GM19025 (cell line): ENCODE measurements around the gene PSD.

Source experiments
- ATAC-seq: cut with Tn5 transposase; IDR thresholded peaks from one replicate; pipeline ENCODE4 v1.9.1; 2021; ENCODE audit warnings: mild to moderate bottlenecking, low read depth, moderate library complexity; ENCODE audit not compliant: unreplicated experiment

The PSD gene

DNA sequence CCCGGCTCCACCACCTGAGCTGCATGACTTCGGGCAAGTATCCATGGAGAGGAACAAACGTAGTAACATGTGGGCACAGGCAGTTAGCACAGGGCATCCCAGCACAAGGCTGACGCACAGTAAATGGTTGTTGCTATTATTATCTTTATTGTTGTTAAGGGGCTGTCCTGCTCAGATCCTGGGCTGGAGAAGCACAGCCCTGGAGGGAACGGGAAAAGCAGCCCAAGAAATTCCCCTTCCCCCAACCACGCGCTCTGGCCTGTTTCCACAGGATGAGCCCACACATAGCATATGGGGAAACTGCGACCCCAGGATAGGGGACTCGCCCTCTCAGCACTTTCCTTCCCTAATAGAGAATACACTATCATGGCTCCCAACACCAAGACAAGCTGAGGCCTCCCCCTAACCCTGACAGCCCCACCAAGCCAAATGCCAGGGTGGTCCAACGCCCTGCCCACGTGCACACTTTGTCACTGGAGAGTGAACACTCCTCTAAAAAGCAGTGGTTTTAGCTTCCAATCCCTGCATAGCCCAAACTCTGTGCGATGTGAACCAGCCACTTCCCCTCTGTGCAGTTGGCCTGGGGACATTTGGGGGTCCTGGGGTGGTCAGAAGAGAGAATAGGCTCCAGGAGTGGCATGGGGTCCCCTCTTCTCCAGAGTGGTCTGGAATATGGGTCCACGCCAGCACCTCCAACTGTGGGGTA is 11.0 kb downstream of the PSD start:
- ATAC-seq: no peak

GRCh38 chr10:102406815-102407214 is 11.8 kb downstream of the PSD start:
- no peak for ATAC-seq

DNA sequence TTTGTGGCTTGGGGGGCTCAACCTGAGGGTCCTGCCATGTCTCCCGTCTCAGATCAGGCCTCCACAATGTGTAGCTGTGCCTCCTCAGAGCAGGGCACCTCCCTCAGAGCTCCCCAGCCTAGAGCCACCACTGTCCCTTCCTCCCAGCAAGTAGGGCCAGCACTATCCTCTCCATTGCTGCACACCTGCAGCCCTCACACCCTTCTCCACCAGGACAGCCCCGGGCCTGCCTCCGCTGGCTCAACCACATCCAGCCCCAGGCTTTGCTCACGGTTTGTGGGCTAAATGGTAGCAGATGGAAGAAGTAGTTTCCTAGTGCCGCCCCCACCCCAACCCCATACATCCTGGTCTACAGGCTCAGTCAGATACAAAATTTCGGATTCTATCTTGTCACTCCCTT is 13.0 kb downstream of the PSD start:
- ATAC-seq: no peak

DNA sequence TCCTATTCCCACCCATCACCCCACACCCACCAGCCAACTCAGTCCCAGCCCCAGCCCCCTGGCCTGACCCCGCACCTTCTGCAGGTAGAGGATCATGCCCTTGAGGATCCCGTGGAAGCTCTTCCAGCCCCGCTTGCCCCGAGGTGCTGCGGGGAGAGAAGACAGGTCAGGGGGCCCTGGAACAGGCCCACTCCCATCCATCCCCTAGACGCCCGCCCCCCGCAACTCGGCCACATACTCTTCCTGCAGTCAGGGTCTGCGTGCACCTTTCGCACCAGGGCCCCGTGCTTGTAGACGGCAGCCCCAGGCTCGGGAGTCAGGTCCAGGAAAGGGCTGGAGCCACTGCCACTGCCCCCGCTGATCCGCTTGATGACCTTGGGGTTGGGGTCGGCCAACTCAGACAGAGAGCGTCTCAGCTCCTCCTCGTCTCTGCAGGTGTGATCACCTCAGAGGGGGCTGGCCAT is 13.4 kb downstream of the PSD start:
- no peak for ATAC-seq

DNA sequence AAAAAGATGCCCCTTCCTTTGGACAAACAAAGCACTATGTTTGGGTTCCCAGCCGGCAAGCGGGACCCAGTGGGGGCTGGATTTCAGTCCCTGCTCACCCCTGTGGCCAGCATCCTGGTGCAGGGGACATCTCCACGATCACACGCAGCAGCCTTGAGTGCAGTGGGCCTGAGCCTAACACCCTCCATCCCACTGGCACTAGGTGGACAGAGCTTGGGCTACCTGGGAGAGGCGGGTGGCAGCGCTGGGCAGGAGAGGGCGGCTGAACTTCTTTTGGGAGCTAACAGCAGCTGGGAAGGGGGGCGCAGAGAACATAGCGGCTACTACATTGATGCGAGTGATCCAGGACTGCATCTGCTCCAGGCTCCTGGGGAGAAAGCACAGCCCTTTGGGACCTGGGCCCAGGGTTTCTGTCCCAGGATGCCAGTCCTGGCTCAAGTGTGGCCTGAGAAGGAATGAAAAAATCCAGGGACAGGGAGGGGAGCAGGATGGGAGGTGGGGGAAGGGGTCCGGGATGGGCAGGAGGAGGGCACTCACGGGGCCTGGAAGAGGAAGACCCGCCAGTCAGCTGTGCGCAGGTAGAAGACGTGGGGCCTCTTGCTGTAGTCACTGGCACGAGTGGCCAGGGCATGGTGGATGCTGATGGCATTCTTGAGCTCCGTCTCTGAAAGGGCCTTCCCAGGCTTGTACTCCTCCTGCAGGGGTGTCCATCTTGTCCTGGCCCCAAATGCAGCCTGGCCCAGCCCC is 14.1 kb downstream of the PSD start:
- ATAC-seq: no peak

DNA sequence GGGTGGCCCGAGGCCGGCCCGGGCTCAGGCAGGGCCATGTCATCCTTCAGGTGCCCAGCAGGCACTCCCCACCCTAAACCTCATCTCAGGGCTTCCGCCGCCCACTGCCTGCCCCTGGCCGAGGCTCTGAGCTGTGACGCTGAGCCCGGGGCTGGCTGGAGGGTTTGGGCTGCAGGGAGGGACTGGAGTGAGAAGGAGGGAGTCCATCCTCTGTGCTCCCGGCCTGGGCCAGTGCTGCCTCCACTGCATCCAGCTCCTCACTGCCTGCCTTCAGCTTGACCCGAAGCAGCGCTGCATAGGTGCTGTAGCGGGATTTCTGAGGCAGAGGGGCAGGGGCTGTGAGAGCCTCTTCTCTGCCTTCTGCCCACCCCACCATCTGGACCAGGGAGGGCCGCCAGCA is 15.5 kb downstream of the PSD start:
- no peak for ATAC-seq

DNA sequence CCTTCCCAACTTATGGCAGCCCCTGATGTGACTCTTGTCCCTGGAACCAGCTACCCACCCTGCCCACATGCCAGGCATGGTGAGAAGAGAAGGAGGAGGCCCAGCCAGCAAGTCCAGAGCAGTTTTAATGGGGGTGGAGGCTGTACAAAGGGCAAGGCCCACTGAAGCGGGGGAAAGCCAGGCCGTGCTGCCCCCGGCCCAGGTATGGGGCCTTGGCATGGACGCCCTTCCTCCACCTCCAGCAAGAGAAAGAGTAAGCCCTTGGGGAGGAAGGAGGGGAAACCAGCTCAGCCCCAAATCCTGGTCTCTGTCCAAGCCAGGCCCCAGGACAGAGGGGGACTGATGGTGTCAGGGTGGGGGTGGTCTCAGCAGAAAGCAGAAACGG is 16.1 kb downstream of the PSD start:
- no peak for ATAC-seq

DNA sequence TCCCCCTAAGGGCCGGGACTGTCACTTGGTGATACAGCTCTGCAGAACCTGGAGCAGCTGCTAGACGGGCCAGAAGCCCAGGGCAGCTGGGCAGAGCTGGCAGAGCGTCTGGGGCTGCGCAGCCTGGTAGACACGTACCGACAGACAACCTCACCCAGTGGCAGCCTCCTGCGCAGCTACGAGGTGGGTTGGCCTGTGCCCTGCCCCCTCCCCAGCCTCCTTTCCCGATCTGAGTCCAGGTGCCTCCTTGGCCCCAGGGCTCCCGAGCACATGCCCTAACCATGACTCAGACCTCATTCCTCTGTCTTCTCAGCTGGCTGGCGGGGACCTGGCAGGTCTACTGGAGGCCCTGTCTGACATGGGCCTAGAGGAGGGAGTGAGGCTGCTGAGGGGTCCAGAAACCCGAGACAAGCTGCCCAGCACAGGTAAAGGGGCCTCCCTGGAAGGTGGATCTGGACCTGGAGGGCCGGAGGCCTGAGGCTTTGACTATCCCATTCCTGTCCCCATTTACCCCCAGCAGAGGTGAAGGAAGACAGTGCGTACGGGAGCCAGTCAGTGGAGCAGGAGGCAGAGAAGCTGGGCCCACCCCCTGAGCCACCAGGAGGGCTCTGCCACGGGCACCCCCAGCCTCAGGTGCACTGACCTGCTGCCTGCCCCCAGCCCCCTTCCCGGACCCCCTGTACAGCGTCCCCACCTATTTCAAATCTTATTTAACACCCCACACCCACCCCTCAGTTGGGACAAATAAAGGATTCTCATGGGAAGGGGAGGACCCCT is 16.7 kb downstream of the PSD start:
- no peak for ATAC-seq

DNA sequence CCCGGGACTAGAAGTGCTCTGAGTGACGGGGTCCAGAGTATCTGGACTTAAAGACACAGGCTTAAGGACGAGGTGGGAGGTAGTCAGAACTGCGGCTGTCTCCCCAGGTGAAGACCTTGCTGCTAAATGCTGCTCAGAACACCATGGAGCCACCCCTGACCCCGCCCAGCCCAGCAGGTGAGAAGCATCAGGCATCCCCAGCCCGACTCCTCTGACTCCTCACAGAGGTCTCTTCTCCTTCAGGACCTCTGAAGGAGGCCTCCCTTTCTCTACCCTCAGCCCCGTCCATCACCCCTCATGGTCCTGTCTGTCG is 17.3 kb downstream of the PSD start:
- ATAC-seq: no peak

DNA sequence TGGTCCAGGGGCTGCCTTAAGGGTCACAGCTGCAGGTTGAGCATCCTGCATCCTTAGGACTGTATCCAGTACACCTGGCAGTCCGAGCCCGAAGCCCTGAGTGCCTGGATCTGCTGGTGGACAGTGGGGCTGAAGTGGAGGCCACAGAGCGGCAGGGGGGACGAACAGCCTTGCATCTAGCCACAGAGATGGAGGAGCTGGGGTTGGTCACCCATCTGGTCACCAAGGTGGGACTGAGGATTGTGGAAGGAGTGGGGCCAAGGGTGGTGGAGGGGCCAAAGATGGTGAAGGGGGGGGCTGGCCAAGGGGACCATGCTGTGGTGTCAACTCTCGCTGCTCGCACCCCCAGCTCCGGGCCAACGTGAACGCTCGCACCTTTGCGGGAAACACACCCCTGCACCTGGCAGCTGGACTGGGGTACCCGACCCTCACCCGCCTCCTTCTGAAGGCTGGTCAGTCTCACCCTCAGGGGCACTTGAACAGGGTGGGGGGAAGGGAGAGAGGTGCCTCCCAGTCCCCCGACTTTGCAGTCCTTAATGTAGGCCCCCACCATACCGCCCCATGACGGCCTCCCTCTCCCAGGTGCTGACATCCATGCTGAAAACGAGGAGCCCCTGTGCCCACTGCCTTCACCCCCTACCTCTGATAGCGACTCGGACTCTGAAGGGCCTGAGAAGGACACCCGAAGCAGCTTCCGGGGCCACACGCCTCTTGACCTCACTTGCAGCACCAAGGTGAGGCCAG is 17.8 kb downstream of the PSD start:
- ATAC-seq: no peak

- ATAC-seq: no peak
These were observed 18.5 kb downstream of the PSD start for GRCh38 chr10:102400076-102400475.

GRCh38 chr10:102399217-102400021 is 19.2 kb downstream of the PSD start:
- peak; percentile 36 for ATAC-seq

- ATAC-seq: no peak
These were observed 20.2 kb downstream of the PSD start for GRCh38 chr10:102398172-102399020.

- no peak for ATAC-seq
These were observed 21.1 kb downstream of the PSD start for GRCh38 chr10:102397222-102398171.

GRCh38 chr10:102396730-102397151 is 21.8 kb downstream of the PSD start:
- ATAC-seq: no peak

GRCh38 chr10:102396317-102396650 is 22.3 kb downstream of the PSD start:
- no peak for ATAC-seq

GRCh38 chr10:102395400-102396316 is 22.9 kb downstream of the PSD start, which contains the start of gene NFKB2:
Gene NFKB2 (plus strand): TSS chr10:102395705. CDS start chr10:102395960, 255 bp downstream.
- no peak for ATAC-seq
